NCI-H748 (cell line): ENCODE measurements around the gene HNF4A.

Experiments
- DNase-seq: peaks from one replicate; lab custom pipeline; 2025; ENCODE audit not compliant: unreplicated experiment; lab: John Stamatoyannopoulos, UW

Gene HNF4A

DNA sequence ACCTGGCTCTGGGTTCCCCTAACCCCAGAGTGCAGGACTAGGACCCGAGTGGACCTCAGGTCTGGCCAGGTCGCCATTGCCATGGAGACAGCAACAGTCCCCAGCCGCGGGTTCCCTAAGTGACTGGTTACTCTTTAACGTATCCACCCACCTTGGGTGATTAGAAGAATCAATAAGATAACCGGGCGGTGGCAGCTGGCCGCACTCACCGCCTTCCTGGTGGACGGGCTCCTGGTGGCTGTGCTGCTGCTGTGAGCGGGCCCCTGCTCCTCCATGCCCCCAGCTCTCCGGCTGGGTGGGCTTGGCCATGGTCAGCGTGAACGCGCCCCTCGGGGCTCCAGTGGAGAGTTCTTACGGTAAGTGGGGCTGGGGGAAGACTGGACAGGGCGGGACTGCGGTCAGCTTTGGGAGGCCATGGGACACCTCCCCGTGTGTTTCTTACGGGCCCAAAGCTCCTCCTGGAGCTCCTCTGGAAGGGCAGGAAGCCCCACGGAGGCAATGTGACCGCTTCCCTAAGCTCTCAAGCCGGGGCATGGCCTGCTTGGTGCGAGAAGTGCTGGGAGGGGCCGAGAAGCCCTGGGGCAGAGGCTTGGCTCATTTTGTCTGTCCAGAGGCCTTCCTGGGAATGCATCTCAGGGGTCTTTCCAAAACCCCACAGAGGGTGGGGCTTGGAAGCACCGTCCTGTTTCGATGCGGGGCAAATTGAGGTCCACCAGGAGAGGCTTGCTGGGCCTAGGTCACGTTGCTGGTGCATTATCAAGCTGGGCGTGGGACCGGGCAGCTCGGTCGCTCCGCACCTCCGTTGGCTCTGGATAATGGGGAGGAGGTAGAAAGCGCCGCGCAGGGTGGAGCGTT, at the start of gene HNF4A:
Gene HNF4A, plus strand, starts transcription at position 202 of the 855 bp plus-strand sequence. Its CDS starts 106 bp downstream, at position 308.
- no peak for DNase-seq

DNA sequence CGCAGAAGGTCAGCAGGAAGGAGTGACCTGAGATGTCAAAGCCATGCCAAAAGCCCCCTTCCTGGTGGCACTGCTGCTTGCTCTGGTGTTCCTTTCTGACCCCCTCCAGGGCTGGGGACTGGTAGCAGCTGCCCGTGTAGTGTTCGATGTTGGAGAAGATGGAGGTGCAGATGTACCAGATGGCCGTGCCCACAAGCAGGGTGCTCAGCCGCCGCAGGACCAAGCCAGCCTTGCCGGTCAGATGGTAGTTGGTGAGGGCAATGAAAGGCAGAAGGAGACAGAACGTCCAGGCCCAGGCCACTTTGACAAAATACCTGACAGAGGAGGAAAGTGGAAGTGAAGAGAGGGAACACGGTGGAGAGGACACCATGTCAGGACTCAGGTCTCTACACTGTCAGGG, 48.6 kb upstream of the HNF4A start:
- no peak for DNase-seq

GRCh38 chr20:44309763-44310663, 45.5 kb upstream of the HNF4A start:
- DNase-seq, result no peak

- peak; percentile 95 for DNase-seq
These were observed 44.5 kb upstream of the HNF4A start, which contains the start of gene FITM2 for GRCh38 chr20:44310664-44311639. Gene FITM2 (minus strand): TSS chr20:44311202. CDS start chr20:44311148, 54 bp downstream.

GRCh38 chr20:44314870-44315269, 40.6 kb upstream of the HNF4A start:
- DNase-seq, result peak; percentile 17

DNA sequence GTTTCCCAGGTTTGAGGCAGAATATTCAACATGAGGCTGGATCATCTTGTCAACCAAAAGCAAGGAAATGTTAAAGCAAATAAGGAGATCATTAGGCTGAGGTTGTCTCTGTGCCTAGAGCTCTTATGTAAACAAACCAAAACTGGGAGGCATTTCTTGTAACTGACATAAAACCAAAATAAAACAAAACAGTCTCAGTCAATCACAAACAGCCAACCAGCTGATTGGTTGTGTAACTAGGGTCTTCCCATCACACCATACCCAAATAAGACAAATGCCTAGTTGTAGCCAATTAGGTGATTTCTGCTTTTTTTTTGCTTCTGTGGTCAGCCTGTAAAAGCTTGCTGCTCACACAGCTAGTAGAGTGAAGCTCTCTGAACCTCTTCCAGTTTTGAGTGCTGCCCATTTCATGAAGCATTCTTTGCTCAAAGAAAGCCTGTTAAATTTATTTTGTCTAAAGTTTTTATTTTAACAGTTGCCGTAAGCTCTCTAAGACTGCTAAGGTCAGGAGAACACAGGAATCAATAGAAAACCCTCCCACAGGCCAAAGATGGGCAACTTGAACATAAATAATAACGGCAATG, 35.6 kb upstream of the HNF4A start:
- DNase-seq, result no peak

GRCh38 chr20:44324343-44324742, 31.2 kb upstream of the HNF4A start:
- peak; percentile 4 for DNase-seq

GRCh38 chr20:44326391-44327159, 28.9 kb upstream of the HNF4A start:
- DNase-seq, result no peak

- peak; percentile 22 for DNase-seq
These were observed 27.8 kb upstream of the HNF4A start for GRCh38 chr20:44327748-44328147.

DNA sequence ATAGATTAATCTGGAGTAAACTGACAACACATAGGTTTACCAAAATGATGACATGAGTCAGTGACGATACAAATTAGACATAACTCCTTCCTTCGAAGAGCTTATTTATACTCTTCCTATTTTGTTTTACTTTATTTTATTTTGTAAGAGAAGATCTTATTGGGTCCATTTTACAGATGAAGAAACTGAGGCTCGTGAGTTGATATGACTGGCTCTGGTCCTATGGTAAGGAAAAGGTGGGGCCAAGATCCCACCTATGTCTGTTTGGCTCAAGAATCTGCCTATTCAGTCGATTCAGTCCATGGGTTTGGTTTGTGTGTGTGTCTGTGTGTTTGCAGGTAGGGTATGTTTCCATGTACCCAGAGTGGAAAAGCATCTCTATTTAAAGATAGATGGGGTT, 27.1 kb upstream of the HNF4A start:
- no peak for DNase-seq

DNA sequence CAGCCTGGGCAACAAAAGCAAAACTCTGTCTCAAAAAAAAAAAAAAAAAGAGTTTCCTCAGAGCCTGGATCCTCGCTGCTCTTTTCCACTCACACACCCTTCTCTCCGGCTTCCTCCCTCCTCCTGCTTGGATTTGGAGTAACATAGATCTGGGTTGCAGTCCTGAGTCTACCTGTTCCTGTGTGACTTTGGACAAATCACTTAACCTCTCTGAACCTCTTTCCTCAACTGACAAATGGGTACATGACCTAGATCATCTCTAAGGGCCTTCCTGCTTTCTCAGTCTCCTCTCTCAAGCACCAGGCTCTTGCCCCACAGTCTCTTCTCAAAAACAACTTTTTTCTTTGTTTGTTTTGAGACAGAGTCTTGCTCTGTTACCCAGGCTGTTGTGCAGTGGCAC, 24.3 kb upstream of the HNF4A start:
- no peak for DNase-seq

GRCh38 chr20:44334306-44334705, 21.2 kb upstream of the HNF4A start:
- DNase-seq, result no peak

DNA sequence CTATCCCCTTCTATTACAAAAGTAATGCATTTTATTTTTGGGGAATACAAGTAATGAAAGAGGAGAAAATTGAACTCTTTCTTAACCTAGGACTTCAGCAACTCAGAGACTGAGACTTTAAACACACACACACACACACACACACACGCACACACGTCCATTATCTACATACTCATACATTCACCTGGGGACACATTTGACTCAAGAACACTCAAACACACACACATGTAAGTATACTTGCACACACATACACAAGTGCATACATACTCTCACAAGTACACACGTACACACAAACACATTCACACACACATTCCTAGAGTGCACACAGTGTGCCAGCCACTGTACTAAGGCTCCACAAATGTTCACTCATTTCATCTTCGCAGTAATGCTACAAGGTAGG, 20.8 kb upstream of the HNF4A start:
- no peak for DNase-seq

GRCh38 chr20:44335675-44336074, 19.8 kb upstream of the HNF4A start:
- DNase-seq, result no peak

DNA sequence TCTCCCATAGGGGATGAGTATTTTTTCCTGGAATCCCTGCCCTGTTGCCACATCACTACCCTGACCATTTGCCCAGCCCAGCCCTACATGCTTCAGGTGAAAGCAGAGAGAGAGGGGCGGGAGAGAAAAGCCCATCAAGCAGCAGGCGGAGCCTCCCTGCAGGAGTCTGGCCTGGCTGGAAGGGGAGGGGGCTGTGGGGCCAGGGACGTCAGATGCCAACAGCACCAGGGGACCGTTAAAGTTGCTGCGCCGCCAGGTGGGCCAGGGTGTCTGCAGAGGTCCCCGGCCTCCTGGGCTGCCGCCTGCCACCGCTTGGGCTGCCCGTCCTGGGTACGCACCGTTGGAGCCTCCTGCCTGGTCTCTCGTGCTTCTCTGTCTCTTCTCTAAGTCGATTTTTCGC, 19.4 kb upstream of the HNF4A start:
- DNase-seq, result no peak

DNA sequence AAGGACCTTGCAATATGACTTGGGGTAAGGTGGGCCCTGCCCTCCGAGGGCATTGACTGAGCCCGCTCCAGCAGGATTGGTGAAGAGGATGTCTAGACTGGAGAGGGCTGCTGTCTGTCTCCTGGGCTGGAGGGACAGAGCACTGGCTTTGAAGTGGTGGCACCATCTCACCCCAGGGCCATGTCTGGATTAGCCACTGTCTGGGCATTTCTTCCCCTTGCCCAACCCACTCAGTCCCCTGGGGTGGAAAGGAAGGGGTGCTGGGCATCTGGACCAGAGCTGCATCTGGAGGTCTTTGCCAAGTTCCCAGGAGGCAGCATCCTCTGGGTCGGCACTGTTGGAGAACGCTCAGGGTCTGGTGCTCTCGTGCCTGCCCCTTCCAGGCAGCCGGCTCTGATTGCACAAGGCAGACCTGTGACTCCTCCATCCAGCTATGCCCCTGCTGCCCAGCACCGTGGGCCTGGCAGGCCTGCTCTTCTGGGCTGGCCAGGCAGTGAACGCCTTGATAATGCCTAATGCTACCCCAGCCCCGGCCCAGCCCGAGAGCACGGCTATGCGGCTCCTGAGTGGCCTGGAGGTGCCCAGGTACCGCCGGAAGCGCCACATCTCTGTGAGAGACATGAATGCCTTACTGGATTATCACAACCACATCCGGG, 18.6 kb upstream of the HNF4A start, which contains the start of gene R3HDML:
Gene R3HDML, plus strand, starts transcription at position 319 of the 656 bp plus-strand sequence. Its CDS starts 115 bp downstream, at position 434.
- no peak for DNase-seq

DNA sequence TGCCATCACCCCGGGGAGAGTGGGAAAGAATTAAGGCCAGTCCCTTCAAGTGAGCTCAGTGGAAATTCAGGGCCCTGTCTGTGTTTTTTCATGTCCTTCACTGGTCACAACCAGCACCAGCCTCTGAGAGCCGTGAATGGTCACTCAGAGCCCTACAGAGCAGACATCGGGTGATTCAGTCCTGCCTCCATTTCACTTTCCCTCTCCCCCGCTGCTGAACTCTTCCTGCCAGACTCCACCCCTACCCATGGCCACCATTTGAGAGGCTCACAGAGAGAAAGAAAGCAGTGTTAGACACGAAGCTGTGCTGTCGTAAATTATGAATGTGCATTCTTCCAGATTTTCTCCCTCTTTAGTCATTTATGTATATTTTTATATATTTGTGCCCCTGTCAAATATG, 13.3 kb upstream of the HNF4A start:
- no peak for DNase-seq

DNA sequence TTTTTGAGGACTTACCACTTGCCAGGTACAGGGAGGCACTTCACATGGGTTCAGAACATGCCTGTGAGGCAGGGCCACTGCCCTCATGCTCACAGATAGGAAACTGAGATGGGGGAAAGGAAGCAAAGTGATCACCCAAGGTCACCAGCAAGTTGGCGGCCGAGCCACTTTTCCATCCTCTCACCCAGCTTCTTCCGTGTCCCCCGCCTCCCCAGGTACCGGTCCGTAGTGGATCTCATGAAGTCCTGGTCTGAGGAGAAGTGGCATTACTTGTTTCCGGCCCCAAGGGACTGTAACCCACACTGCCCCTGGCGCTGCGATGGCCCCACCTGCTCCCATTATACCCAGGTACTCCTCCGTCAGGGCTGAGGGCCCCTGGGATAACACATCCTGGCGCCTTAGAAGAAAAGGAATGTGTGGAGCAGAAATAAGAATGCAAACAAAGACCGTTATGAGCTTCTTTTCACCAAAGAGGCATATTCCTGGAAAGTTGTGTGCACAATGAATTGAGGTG, 12.3 kb upstream of the HNF4A start:
- no peak for DNase-seq

DNA sequence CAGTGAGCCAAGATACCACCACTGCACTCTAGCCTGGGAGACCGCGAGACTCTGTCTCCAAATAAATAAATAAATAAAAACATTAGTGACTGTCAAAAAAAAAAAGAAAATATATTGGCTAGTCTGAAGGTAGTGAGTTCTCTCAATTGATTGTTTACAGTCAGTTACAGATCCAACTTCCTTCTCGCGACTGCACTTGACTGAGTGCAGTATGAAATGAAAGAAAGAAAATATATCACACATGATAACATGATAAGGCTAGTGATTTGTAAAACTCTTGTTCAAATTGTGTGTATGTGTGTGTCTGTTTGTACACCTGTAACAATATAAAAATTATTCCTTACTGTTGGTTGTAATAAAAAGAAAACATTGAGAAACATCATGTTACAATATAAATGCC, 10.8 kb upstream of the HNF4A start:
- no peak for DNase-seq
